GM21737 (cell line): Measurements from ENCODE around the gene LRRN1.
"Not testable (repeated sequence)": the region's sequence is repeated elsewhere in the genome, so short reads cannot be mapped to it uniquely, and the experiment has no call there.

Experiments used
- ATAC-seq: cut with Tn5 transposase; IDR thresholded peaks from one replicate; pipeline ENCODE4 v1.9.1; 2021; ENCODE audit warnings: mild to moderate bottlenecking, moderate library complexity; ENCODE audit not compliant: unreplicated experiment

LRRN1 gene

GRCh38 chr3:3887311-3887710, 88.1 kb downstream of the LRRN1 start:
- not testable (repeated sequence) for ATAC-seq

- ATAC-seq: no peak
Observed at GRCh38 chr3:3893590-3893989, 94.4 kb downstream of the LRRN1 start.
